EL (cell line): ENCODE measurements around the gene MMP10.

Experiments used
- DNase-seq: peaks from one replicate; pipeline ENCODE4 v3.0.0-alpha.2; 2016

Gene MMP10

GRCh38 chr11:102780491-102780918 lies at the start of gene MMP10:
TSS of gene MMP10 (minus strand) at chr11:102780628. CDS start at chr11:102780591, 37 bp downstream.
- DNase-seq = peak; percentile 78

GRCh38 chr11:102829316-102830000 lies 49.0 kb upstream of the MMP10 start:
- DNase-seq = no peak

GRCh38 chr11:102824556-102824955 lies 44.1 kb upstream of the MMP10 start:
- DNase-seq = no peak

- no peak for DNase-seq
These were observed 39.1 kb upstream of the MMP10 start for GRCh38 chr11:102819491-102819890.

GRCh38 chr11:102813484-102813883 lies 33.1 kb upstream of the MMP10 start:
- no peak for DNase-seq

- DNase-seq = no peak
These were observed 31.8 kb upstream of the MMP10 start for GRCh38 chr11:102812188-102812587.

GRCh38 chr11:102810950-102811660 lies 30.7 kb upstream of the MMP10 start:
- peak; percentile 49 for DNase-seq

- no peak for DNase-seq
These were observed 29.5 kb upstream of the MMP10 start for GRCh38 chr11:102809971-102810370.

GRCh38 chr11:102807921-102808320 lies 27.5 kb upstream of the MMP10 start:
- no peak for DNase-seq

GRCh38 chr11:102806296-102806695 lies 25.9 kb upstream of the MMP10 start:
- peak; percentile 41 for DNase-seq

- DNase-seq = peak; percentile 90
These were observed 21.9 kb upstream of the MMP10 start for GRCh38 chr11:102802341-102802740.

GRCh38 chr11:102800767-102801166 lies 20.3 kb upstream of the MMP10 start:
- DNase-seq = no peak

- peak; percentile 70 for DNase-seq
These were observed 19.4 kb upstream of the MMP10 start for GRCh38 chr11:102799681-102800340.

- peak; percentile 84 for DNase-seq
These were observed 17.8 kb upstream of the MMP10 start, which contains the start of gene MMP1 for GRCh38 chr11:102798012-102798746. TSS of gene MMP1 (minus strand) at chr11:102798160. CDS start at chr11:102798092, 68 bp downstream.

- DNase-seq = peak; percentile 76
These were observed 14.0 kb upstream of the MMP10 start for GRCh38 chr11:102794382-102794781.

- DNase-seq = no peak
These were observed 13.4 kb upstream of the MMP10 start for GRCh38 chr11:102793677-102794290.

- DNase-seq = no peak
These were observed 12.2 kb upstream of the MMP10 start for GRCh38 chr11:102792604-102793003.

- DNase-seq = peak; percentile 33
These were observed 11.0 kb upstream of the MMP10 start for GRCh38 chr11:102791271-102792036.

GRCh38 chr11:102788334-102788995 lies 8.0 kb upstream of the MMP10 start:
- DNase-seq = no peak

- no peak for DNase-seq
These were observed 4.0 kb upstream of the MMP10 start for GRCh38 chr11:102784380-102784779.

- no peak for DNase-seq
These were observed 3.3 kb upstream of the MMP10 start for GRCh38 chr11:102783720-102784119.
